ENCODE data around the gene CD164L2. TPM values are rescaled to one million over a fixed set of nuclear protein-coding genes. Genes with fewer than 3 reads are reported as not detected.
A peak's percentile ranks its signal among the peaks of the same experiment; 100 is the strongest.

CD164L2 gene
- total and polyA plus RNA-seq, 2 donors (not counting 1 experiment from before 2014, with no cell fraction given): not detected

DNA sequence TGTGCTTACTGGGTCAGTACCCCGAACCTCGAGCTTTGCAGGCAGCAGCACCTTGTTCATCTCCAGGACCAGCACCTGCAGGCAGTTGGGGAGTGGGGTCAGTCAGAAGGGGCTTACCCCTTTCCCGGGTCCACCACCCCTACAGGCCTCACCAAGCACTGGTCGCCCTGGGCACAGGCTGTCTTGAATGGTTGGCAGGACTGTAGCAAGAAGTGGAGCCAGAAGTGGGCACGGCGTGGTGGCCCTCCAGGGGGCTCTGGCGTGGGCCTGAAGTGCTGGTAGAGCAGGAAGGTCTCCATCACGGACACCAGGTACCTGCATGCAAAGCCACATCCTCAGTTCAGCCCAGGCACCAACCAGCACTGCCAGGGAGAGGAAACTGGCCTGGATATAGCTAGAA, 21.6 kb downstream of the CD164L2 start:
- CTCF ChIA-PET: interaction anchor here (0.6 to 11.0 kb wide), 10 partner anchors 12 to 246 kb away, joined by 3 to 132 read pairs (median 5); partner anchors contain the start of gene SYTL1

DNA sequence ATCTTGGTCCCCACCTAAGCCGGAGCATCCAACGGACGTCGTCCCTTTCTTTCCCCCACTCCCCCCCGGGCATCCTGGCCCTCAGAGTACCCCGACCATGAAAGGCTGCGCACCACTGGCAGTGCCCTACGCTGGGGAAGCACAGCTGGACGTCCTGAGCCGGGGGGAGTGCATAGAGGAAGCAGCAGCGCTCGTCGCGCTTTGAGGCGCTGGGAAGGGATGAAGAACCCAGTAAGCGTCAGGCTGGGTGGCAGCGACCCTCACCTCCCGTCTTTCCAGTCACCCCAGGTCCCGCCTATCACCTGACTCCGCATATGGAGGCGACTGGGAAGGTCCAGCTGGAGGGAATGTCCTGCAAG, 22.1 kb downstream of the CD164L2 start:
- Mint-ChIP-seq H3K27me3 (no peaks in the 10 kb centered on the region), H3K9me3 (ENCODE audit: insufficient read depth) (no peaks in the 10 kb centered on the region), H3K27ac (no peak overlapping the region), H3K4me1 (peaks cover 59% of the 10 kb centered on the region), H3K4me3 (peak overlapping the region; percentile 92)
- intact Hi-C loops (cut with micrococcal nuclease): no loop called here
- Histone ChIP-seq H3K27me3 (replicated peaks in 1 of 4; ENCODE audit: control extremely low read depth in 1 of 4, control insufficient read depth in 3 of 4, insufficient read depth in 4 of 4, low read length in 3 of 4) (no peaks in the 10 kb centered on the region), H3K36me3 (replicated peaks in 1 of 2; ENCODE audit: control extremely low read depth in 1 of 2, control insufficient read depth in 1 of 2, extremely low read depth in 1 of 2, insufficient read depth in 2 of 2, low read length in 1 of 2) (no peaks in the 10 kb centered on the region), H3K79me2 (ENCODE audit: control insufficient read depth, insufficient read depth, low read length) (no peaks in the 10 kb centered on the region), H3K4me3 (ENCODE audit: control extremely low read depth in 1 of 5, extremely low read depth in 1 of 5, insufficient read depth in 1 of 5, low read depth in 2 of 5, low read length in 4 of 5) (peak overlapping the region in 4 of 5 experiments; percentile 48 to 63 (median 58)), H3K9me3 (ENCODE audit: control extremely low read depth in 1 of 3, control insufficient read depth in 2 of 3, insufficient read depth in 1 of 3, low read length in 2 of 3) (no peaks in the 10 kb centered on the region), H2AFZ (ENCODE audit: insufficient read depth, low read depth, low read length, poor library complexity, severe bottlenecking) (peak overlapping the region; percentile 89), H3K4me2 (replicated peaks; ENCODE audit: low read depth, low read length, poor library complexity, severe bottlenecking) (peak overlapping the region; percentile 96), H3K4me1 (ENCODE audit: control insufficient read depth in 2 of 2, insufficient read depth in 2 of 2, low read length in 2 of 2) (peaks cover 38 to 61% of the 10 kb centered on the region in 2 donors), H3K27ac (ENCODE audit: low read length in 2 of 2) (no peak overlapping the region), H4K20me1 (ENCODE audit: control insufficient read depth, insufficient read depth, low read length, poor library complexity, severe bottlenecking) (peaks cover 8% of the 10 kb centered on the region), H3K9ac (ENCODE audit: low read length) (peak overlapping the region; percentile 69)
- 66% methylated on average over 19 of the region's 21 CpGs for WGBS (ENCODE audit: insufficient coverage)
- TF ChIP-seq EZH2 (IDR thresholded peaks at IDR 0.05; ENCODE audit: borderline replicate concordance, insufficient read depth, low read depth, low read length, poor library complexity, severe bottlenecking): no peak
- TF ChIP-seq, protein P1, sequence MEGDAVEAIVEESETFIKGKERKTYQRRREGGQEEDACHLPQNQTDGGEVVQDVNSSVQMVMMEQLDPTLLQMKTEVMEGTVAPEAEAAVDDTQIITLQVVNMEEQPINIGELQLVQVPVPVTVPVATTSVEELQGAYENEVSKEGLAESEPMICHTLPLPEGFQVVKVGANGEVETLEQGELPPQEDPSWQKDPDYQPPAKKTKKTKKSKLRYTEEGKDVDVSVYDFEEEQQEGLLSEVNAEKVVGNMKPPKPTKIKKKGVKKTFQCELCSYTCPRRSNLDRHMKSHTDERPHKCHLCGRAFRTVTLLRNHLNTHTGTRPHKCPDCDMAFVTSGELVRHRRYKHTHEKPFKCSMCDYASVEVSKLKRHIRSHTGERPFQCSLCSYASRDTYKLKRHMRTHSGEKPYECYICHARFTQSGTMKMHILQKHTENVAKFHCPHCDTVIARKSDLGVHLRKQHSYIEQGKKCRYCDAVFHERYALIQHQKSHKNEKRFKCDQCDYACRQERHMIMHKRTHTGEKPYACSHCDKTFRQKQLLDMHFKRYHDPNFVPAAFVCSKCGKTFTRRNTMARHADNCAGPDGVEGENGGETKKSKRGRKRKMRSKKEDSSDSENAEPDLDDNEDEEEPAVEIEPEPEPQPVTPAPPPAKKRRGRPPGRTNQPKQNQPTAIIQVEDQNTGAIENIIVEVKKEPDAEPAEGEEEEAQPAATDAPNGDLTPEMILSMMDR (IDR thresholded peaks at IDR 0.05): no peak
- POLR2A ChIA-PET: no interaction called here
- no peak for DNase-seq
- ATAC-seq (ENCODE audit: low read depth): no peak
- CTCF ChIA-PET: interaction anchor here (1.3 to 11.1 kb wide), 4 partner anchors 20 to 247 kb away, joined by 6 to 135 read pairs (median 70); partner anchors contain the start of genes CD164L2, GPR3 and SYTL1

More for the DNA sequence above, 21.6 kb downstream of the CD164L2 start:
- 94% methylated on average over 7 of the region's 8 CpGs for WGBS (ENCODE audit: insufficient coverage)
- no peaks in the 10 kb centered on the region for H3K79me2 ChIP-seq (ENCODE audit: control insufficient read depth, insufficient read depth, low read length)
- no peaks in the 10 kb centered on the region for H3K27me3 ChIP-seq (replicated peaks in 1 of 4; ENCODE audit: control extremely low read depth in 1 of 4, control insufficient read depth in 3 of 4, insufficient read depth in 4 of 4, low read length in 3 of 4)
- no peaks in the 10 kb centered on the region for H3K36me3 ChIP-seq (replicated peaks in 1 of 2; ENCODE audit: control extremely low read depth in 1 of 2, control insufficient read depth in 1 of 2, extremely low read depth in 1 of 2, insufficient read depth in 2 of 2, low read length in 1 of 2)
- intact Hi-C loops (cut with micrococcal nuclease): no loop called here
- Mint-ChIP-seq H3K4me3 (peak overlapping the region; percentile 92), H3K27me3 (no peaks in the 10 kb centered on the region), H3K27ac (no peak overlapping the region), H3K9me3 (ENCODE audit: insufficient read depth) (no peaks in the 10 kb centered on the region), H3K4me1 (peaks cover 54% of the 10 kb centered on the region)
- H3K9me3 ChIP-seq (ENCODE audit: control extremely low read depth in 1 of 3, control insufficient read depth in 2 of 3, insufficient read depth in 1 of 3, low read length in 2 of 3): no peaks in the 10 kb centered on the region
- H3K4me1 ChIP-seq (ENCODE audit: control insufficient read depth in 2 of 2, insufficient read depth in 2 of 2, low read length in 2 of 2): peaks cover 36 to 57% of the 10 kb centered on the region in 2 donors
- H3K27ac ChIP-seq (ENCODE audit: low read length in 2 of 2): no peak overlapping the region
- TF ChIP-seq, protein P1 (IDR thresholded peaks at IDR 0.05): no peak
- no peak for TF ChIP-seq EZH2 (IDR thresholded peaks at IDR 0.05; ENCODE audit: borderline replicate concordance, insufficient read depth, low read depth, low read length, poor library complexity, severe bottlenecking)
- H3K4me2 ChIP-seq (replicated peaks; ENCODE audit: low read depth, low read length, poor library complexity, severe bottlenecking): no peak overlapping the region
- DNase-seq (no peak), ATAC-seq (ENCODE audit: low read depth) (no peak)
- no peak overlapping the region for H3K4me3 ChIP-seq (ENCODE audit: control extremely low read depth in 1 of 5, extremely low read depth in 1 of 5, insufficient read depth in 1 of 5, low read depth in 2 of 5, low read length in 4 of 5)
- POLR2A ChIA-PET: no interaction called here
- no peak overlapping the region for H2AFZ ChIP-seq (ENCODE audit: insufficient read depth, low read depth, low read length, poor library complexity, severe bottlenecking)
- peaks cover 8% of the 10 kb centered on the region for H4K20me1 ChIP-seq (ENCODE audit: control insufficient read depth, insufficient read depth, low read length, poor library complexity, severe bottlenecking)
- no peak overlapping the region for H3K9ac ChIP-seq (ENCODE audit: low read length)
